Neural cell (in vitro differentiated cells): ENCODE data around the gene PTX4.

ENCODE experiments used
- CTCF ChIP-seq: fragments of 450-650 bp; IDR thresholded peaks from 2 replicates; pipeline ENCODE4 v1.5.1; 2014; ENCODE audit warnings: antibody characterized with exemption, mild to moderate bottlenecking, moderate library complexity; ENCODE audit not compliant: poor library complexity, severe bottlenecking
- POLR2AphosphoS5 ChIP-seq: IDR thresholded peaks from 2 replicates; pipeline ENCODE4 v1.6.1; 2012
- TAF1 ChIP-seq: IDR thresholded peaks from 2 replicates; pipeline ENCODE4 v1.6.1; 2012; ENCODE audit warnings: low read depth

GRCh38 chr16:1527836-1528811 lies 39.4 kb upstream of the PTX4 start:
- TF ChIP-seq CTCF: no peak
- no peak for TF ChIP-seq POLR2AphosphoS5
- TF ChIP-seq TAF1: no peak
